ENCODE data around the gene SIVA1.

SIVA1 gene

DNA sequence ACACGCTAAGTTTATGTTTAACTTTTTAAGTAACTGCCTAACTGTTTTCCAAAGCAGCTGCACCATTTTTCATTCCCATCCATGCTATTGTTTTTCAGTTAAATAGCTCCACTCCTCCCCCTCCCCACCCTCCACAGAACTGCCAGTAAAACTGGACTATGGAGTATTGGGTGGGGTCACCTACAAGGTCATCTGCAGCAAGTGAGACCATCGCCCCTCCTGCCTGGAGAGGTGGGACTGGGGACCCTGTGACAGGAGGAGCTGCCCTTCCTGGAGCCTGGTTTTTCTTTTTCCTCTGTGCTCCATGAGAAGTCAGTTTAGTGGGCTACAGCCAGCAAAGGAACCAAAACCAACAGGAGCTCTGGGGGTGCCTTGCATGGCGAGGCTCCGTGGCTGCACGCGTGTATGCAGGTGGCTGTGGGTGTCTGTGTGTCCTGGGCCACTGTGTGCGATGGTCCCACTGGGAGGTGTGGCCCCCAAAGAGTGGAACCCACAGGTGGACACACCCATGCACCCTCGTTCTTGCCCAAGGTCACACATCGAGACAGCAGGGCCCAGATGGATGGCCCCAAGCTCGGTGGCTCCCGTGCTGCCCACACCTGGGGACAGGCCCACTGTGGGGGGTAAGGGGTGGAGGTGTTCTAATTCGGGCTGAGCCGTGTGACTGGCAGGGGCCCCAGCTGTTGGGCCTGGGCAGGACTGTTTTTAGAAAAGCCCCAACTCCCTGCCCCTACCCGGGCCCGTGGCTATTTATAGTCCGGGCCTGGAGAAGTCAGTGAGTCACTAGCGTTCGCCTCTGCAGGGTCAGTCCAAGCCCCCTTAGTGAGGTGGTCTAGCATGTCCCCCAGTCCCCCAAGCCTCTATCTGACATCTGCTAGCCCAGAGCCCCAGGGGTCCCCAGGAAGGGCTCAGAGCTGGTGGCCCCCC is 31.2 kb upstream of the SIVA1 start:
- no peak overlapping the region for H3K27ac ChIP-seq
- TF ChIP-seq, protein P1, sequence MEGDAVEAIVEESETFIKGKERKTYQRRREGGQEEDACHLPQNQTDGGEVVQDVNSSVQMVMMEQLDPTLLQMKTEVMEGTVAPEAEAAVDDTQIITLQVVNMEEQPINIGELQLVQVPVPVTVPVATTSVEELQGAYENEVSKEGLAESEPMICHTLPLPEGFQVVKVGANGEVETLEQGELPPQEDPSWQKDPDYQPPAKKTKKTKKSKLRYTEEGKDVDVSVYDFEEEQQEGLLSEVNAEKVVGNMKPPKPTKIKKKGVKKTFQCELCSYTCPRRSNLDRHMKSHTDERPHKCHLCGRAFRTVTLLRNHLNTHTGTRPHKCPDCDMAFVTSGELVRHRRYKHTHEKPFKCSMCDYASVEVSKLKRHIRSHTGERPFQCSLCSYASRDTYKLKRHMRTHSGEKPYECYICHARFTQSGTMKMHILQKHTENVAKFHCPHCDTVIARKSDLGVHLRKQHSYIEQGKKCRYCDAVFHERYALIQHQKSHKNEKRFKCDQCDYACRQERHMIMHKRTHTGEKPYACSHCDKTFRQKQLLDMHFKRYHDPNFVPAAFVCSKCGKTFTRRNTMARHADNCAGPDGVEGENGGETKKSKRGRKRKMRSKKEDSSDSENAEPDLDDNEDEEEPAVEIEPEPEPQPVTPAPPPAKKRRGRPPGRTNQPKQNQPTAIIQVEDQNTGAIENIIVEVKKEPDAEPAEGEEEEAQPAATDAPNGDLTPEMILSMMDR (IDR thresholded peaks at IDR 0.05): no peak
- no peak for TF ChIP-seq ZFX (IDR thresholded peaks at IDR 0.05; ENCODE audit: borderline replicate concordance)

DNA sequence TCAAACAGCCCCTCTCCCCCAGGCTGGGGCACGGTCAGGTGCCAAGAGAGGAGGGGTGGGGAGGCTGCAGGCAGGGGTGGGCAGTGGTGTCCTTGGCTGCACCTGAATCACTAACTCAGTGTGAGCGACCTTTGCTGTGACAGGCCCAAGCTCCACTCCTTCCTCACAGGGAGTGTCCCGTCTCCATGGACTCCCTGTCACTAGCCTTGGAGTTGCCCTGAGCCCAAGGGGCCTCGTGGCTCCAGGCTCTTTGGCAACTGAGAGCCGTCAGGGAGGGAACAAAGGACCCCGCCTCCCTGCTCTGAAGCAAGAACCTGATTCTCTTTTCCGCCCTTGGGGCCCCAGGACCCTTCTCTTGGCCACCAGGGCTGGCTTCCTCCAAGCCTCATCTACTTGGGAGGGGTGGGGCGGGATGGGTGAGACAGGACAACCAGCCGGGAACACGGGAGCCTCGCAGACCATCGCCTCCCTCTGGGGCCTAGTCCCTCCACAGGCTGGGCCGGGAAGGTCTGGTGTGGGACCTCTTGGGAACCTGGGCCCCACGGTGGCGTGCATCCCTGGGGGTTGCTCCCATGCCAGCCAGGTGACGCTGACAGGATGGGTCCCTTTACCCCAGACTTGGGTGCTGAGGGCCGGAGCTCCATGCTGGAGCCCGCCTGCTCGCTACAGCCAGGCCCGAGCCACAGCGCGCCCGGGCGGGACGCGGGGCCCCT is 29.9 kb upstream of the SIVA1 start:
- TF ChIP-seq, protein P1 (IDR thresholded peaks at IDR 0.05): no peak
- TF ChIP-seq ZFX (IDR thresholded peaks at IDR 0.05; ENCODE audit: borderline replicate concordance): no peak
- peak overlapping the region; percentile 77 for H3K27ac ChIP-seq

DNA sequence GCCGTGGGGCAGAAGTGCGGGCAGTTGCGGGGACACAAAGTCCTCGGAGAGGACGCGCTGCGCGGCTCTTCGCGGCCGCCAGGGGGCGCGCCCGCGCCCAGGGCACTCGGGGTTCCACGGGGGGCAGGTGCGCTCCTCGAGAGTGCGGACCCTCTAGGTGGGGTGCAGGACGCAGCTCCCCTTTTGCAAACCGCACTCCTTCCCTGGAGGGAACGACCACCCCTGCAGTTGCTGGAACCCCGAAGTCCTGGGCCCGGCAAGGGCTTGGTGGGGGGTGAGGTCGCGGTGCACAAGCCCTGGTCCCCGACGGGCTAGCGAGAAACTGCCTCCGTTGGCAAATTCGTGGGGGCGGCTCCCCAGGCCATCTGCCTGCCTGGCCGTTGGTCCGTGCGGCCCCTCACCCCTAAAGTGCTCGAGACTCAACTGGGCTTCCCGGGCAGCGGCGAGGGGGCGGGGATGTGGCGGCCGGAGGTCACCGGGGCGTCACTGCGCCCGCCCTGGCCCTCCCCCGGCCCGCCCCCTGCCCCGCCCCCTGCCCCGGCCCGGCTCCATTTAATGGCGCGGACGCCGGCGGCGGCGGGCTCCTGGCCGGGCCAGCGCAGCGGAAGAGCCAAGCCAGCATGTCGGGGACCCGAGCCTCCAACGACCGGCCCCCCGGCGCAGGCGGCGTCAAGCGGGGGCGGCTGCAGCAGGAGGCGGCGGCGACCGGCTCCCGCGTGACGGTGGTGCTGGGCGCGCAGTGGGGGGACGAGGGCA is 29.1 kb upstream of the SIVA1 start, which contains the start of gene ADSS1:
TSS of gene ADSS1 (plus strand) at position 579 of the 756 bp plus-strand sequence. CDS start at position 621, 42 bp downstream.
- H3K27ac ChIP-seq: peak within 1 kb of the TSS; percentile 77
- no peak for TF ChIP-seq ZFX (IDR thresholded peaks at IDR 0.05; ENCODE audit: borderline replicate concordance)
- TF ChIP-seq, protein P1 (IDR thresholded peaks at IDR 0.05): peak; percentile 98

DNA sequence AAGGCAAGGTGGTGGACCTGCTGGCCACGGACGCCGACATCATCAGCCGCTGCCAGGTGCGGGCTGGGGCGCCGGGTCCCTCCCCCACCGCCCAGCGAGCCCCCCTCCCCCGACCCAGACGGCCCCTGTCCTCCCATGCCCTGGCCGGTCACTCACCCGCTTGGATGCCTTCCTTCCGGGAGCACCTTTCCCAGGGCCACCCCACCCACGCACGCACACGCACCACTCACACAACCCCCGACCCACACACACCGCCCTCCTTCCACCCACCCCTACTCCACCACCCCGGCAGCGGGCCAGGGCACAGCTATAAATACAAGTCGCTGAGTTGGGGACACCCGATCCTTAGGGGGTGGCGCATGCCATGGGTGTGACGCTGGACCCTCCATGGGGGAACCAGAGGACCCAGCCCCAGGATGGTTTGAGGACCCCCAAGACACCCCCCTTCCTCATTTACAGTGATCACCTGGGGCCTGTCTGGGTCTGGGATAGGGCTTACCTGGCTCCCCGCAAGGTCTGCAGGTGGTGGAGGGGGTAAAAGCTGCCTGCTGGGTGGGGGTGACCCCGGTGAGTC is 28.5 kb upstream of the SIVA1 start:
- H3K27ac ChIP-seq: peak overlapping the region; percentile 77
- TF ChIP-seq, protein P1 (IDR thresholded peaks at IDR 0.05): no peak
- no peak for TF ChIP-seq ZFX (IDR thresholded peaks at IDR 0.05; ENCODE audit: borderline replicate concordance)

DNA sequence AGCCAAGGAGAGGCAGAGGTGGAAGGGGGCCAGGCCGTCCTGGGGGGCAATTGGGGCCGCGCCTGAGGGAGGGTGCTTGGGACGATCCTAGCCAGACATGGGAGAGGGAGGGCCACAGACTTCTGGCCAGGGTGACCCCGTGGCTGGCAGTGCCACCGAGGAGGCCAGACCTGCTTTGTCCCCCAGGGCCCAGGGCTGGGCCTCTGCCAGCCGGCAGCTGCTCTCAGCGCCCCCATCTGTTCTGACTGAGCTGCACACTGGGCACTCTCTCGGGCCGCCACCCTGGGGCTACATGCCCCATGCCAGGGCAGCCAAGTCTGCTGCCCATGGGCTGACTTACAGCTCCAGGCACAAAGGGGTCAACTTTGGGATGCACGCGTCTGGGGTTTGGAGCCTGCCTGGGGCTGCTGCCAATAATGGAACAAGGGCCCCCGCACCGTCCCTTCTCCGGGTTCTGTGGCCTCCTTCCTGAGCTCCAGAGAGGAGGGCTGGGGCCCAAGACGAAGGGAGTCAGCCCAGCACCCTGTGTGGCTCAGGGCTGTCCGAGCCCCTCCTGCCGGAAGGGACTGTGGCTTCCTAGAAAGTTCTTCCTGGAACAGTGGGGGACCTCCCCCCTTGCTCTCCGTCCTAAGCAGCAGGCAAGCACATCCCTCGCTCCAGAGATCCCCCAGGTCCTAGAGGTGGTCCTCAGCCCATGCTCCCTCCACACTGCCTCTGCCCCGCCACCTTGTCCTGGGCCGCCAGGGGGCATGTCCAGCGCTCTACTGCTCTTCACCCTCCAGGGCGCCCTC is 27.8 kb upstream of the SIVA1 start:
- H3K27ac ChIP-seq: peak overlapping the region; percentile 77
- TF ChIP-seq ZFX (IDR thresholded peaks at IDR 0.05; ENCODE audit: borderline replicate concordance): no peak
- TF ChIP-seq, protein P1 (IDR thresholded peaks at IDR 0.05): peak; percentile 47; the same call in 1 of the 2 replicates

All from 22Rv1 (cell line).